Endodermal cell (in vitro differentiated cells): Measurements from ENCODE around the gene LEF1. TPM values are rescaled to one million over a fixed set of nuclear protein-coding genes. Genes with fewer than 3 reads are reported as not detected.

ENCODE experiments used
- DNase-seq: peaks from one replicate; pipeline ENCODE4 v3.0.0-alpha.2; 2017
- H3K27ac ChIP-seq: 2 replicates; pipeline ENCODE4 v1.5.1; 2013; ENCODE audit warnings: mild to moderate bottlenecking, low read depth, low read length, moderate library complexity
- H3K27me3 ChIP-seq: 2 replicates; pipeline ENCODE4 v1.6.1; 2013; ENCODE audit warnings: mild to moderate bottlenecking, low read length, moderate library complexity; ENCODE audit not compliant: insufficient read depth, control insufficient read depth, poor library complexity, severe bottlenecking
- H3K36me3 ChIP-seq: 2 replicates; pipeline ENCODE4 v1.7.0; 2013; ENCODE audit warnings: mild to moderate bottlenecking, low read length, moderate library complexity; ENCODE audit not compliant: control insufficient read depth, insufficient read depth
- H3K4me1 ChIP-seq: one replicate; pipeline ENCODE4 v1.7.0; 2013; ENCODE audit warnings: low read length; ENCODE audit not compliant: control insufficient read depth, insufficient read depth
- H3K4me3 ChIP-seq: 2 replicates; pipeline ENCODE4 v1.5.1; 2013; ENCODE audit warnings: mild to moderate bottlenecking, low read length, moderate library complexity
- H3K9ac ChIP-seq: 2 replicates; pipeline ENCODE4 v1.6.1; 2013; ENCODE audit warnings: mild to moderate bottlenecking, low read length, moderate library complexity; ENCODE audit not compliant: poor library complexity, severe bottlenecking; ENCODE audit errors: extremely low read depth
- H3K9me3 ChIP-seq: 2 replicates; pipeline ENCODE4 v1.6.1; 2013; ENCODE audit warnings: mild to moderate bottlenecking, low read length, moderate library complexity; ENCODE audit not compliant: control insufficient read depth
- H3K27ac Mint-ChIP-seq: 2 replicates; pipeline ENCODE4 v1.8.0; 2020; ENCODE audit warnings: mixed read lengths
- H3K27me3 Mint-ChIP-seq: 2 replicates; pipeline ENCODE4 v1.8.0; 2021; ENCODE audit warnings: mild to moderate bottlenecking, mixed read lengths; ENCODE audit not compliant: insufficient read depth
- H3K36me3 Mint-ChIP-seq: 2 replicates; pipeline ENCODE4 v1.8.0; 2020; ENCODE audit warnings: low read depth, mixed read lengths
- H3K4me1 Mint-ChIP-seq: 2 replicates; pipeline ENCODE4 v1.8.0; 2020; ENCODE audit warnings: mixed read lengths
- H3K4me3 Mint-ChIP-seq: 2 replicates; pipeline ENCODE4 v1.8.0; 2020; ENCODE audit warnings: mild to moderate bottlenecking, moderate library complexity, mixed read lengths
- H3K9me3 Mint-ChIP-seq: 2 replicates; pipeline ENCODE4 v1.8.0; 2020; ENCODE audit warnings: mild to moderate bottlenecking, mixed read lengths
- WGBS, 2 experiments: methylation state at CpG; one replicate each; pipeline versions ENCODE4 v1.1.5 to v1.1.7; 2013; ENCODE audit warnings: missing lambda C conversion rate in 2 of 2, mixed read lengths in 1 of 2; ENCODE audit not compliant: insufficient coverage in 1 of 2, insufficient read length in 1 of 2; 5-methylcytosine and 5-hydroxymethylcytosine counted together
- total RNA-seq, 2 donors: library from RNA; stranded (reverse); fragmentation: NEBNext Ultra II Directional in 1 of 2; extraction: Animal tissue kit (Norgen Biotek cat#: 25700) in 1 of 2; gene quantifications; 2 replicates in 1 of 2; 3 replicates in 1 of 2; pipeline ENCODE4 v1.2.1, GENCODE V29; 2021
- TF ChIP-seq, protein P1 (sequence below): fragments of 200-600 bp; sonication (generic); conservative IDR thresholded peaks from 2 replicates; pipeline ENCODE4 v1.5.0; 2021; ENCODE audit warnings: antibody characterized with exemption, mild to moderate bottlenecking

Gene LEF1
- total RNA-seq, 2 donors from 2014 or later: 0.95 to 1.6 TPM

DNA sequence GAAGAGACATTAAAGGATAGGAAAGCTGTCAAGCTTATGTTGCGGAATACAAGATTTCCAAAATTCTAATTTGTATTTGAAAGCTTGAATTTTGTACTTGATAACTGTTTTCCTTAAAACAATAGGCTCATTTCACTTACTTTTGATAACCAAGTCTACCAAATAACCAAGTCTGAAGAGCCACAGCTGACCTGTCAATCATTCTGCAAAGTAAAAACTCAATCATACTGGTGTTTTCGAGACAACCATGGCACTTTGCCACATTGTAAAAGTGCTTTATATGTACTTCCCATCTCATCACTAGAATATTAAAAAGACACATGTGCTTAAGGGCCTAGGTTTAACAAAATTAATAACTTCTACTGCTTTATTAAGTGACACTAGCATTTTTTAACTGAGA is 47.9 kb downstream of the LEF1 start:
- Histone ChIP-seq H3K4me3 (no peak overlapping the region), H3K27me3 (no peaks in the 10 kb centered on the region), H3K4me1 (peaks cover 11% of the 10 kb centered on the region), H3K27ac (no peak overlapping the region), H3K36me3 (no peaks in the 10 kb centered on the region), H3K9ac (no peak overlapping the region), H3K9me3 (no peaks in the 10 kb centered on the region)
- no peak overlapping the region for H3K27ac Mint-ChIP-seq
- TF ChIP-seq, protein P1, sequence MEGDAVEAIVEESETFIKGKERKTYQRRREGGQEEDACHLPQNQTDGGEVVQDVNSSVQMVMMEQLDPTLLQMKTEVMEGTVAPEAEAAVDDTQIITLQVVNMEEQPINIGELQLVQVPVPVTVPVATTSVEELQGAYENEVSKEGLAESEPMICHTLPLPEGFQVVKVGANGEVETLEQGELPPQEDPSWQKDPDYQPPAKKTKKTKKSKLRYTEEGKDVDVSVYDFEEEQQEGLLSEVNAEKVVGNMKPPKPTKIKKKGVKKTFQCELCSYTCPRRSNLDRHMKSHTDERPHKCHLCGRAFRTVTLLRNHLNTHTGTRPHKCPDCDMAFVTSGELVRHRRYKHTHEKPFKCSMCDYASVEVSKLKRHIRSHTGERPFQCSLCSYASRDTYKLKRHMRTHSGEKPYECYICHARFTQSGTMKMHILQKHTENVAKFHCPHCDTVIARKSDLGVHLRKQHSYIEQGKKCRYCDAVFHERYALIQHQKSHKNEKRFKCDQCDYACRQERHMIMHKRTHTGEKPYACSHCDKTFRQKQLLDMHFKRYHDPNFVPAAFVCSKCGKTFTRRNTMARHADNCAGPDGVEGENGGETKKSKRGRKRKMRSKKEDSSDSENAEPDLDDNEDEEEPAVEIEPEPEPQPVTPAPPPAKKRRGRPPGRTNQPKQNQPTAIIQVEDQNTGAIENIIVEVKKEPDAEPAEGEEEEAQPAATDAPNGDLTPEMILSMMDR: no peak
- H3K4me1 Mint-ChIP-seq: peaks cover 21% of the 10 kb centered on the region
- H3K9me3 Mint-ChIP-seq: no peaks in the 10 kb centered on the region
- no peaks in the 10 kb centered on the region for H3K36me3 Mint-ChIP-seq
- H3K27me3 Mint-ChIP-seq: no peaks in the 10 kb centered on the region
- 80 to 92% methylated on average over 1 to 2 of the region's 2 CpGs for WGBS, 2 experiments
- no peak overlapping the region for H3K4me3 Mint-ChIP-seq
- DNase-seq: no peak

DNA sequence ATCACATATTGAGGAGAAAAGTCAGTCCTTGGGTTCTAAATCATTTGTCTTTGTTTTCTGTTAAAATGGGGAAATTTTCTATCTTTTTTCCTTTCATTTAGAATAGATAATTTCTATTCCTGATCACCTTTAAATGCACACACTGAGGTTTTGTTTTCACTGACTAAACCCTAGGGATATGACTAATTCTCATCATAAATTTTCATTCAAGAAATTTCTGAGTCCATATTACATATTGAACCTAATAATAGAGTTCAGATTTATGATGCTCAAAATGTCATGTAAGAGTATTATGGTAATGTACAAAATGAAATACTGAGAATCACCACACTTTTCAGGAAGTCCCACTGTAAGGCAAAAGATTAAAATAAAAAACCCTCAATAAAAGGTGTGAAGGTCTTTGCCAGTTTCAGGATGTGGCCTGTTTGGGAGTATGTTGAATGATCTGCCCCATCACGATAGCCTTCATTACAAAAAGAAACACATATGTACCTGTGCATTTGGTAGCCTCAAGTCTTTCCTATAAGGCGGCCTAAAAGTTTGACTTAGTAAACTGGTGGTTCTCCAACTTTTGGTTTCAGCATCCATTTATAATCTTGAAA is 49.4 kb downstream of the LEF1 start:
- Histone ChIP-seq H3K9ac (no peak overlapping the region), H3K9me3 (no peaks in the 10 kb centered on the region), H3K36me3 (no peaks in the 10 kb centered on the region), H3K27me3 (no peaks in the 10 kb centered on the region), H3K27ac (no peak overlapping the region), H3K4me1 (peaks cover 17% of the 10 kb centered on the region), H3K4me3 (no peak overlapping the region)
- Mint-ChIP-seq H3K27me3 (no peaks in the 10 kb centered on the region), H3K9me3 (no peaks in the 10 kb centered on the region), H3K4me3 (no peak overlapping the region), H3K27ac (no peak overlapping the region), H3K36me3 (no peaks in the 10 kb centered on the region), H3K4me1 (peaks cover 36% of the 10 kb centered on the region)
- DNase-seq: no peak
- WGBS, 2 experiments: 92% methylated on average over 2 of the region's 2 CpGs; no CpG with 5 or more reads in 1 of the 2 experiments
- TF ChIP-seq, protein P1: no peak

DNA sequence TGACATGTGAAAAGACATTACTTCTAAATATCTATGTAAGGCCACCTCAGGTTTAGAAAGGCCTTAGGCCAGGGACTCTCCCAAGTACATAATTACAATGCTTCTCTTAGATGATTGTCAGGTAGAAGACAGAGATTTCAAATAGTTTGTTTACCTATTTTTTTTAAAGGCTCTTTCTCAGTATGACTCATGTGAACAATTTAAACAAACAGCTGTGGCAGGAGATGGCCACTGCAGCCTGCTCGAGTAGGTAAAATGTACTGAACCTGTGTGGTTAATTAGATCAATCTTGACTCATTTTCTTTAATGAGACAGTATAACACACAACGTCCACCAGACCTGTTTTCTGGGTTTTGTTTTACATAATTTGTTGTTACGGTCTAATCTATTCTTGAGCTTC is 50.2 kb downstream of the LEF1 start:
- Mint-ChIP-seq H3K36me3 (no peaks in the 10 kb centered on the region), H3K4me1 (peaks cover 41% of the 10 kb centered on the region), H3K4me3 (no peak overlapping the region), H3K27me3 (no peaks in the 10 kb centered on the region), H3K9me3 (no peaks in the 10 kb centered on the region), H3K27ac (no peak overlapping the region)
- H3K27ac ChIP-seq: no peak overlapping the region
- no peaks in the 10 kb centered on the region for H3K36me3 ChIP-seq
- TF ChIP-seq, protein P1: peak; percentile 24
- WGBS, 2 experiments: 70 to 73% methylated on average over 2 to 3 of the region's 3 CpGs
- H3K4me3 ChIP-seq: no peak overlapping the region
- DNase-seq: no peak
- no peaks in the 10 kb centered on the region for H3K9me3 ChIP-seq
- peaks cover 19% of the 10 kb centered on the region for H3K4me1 ChIP-seq
- H3K27me3 ChIP-seq: no peaks in the 10 kb centered on the region
- H3K9ac ChIP-seq: no peak overlapping the region
